Loucy (cell line): ENCODE results near the gene TBC1D1.

Source experiments
- EZH2phosphoT487 ChIP-seq: fragments of 200-600 bp; IDR thresholded peaks from 2 replicates; pipeline ENCODE4 v1.6.1; 2018; ENCODE audit warnings: antibody characterized with exemption, mild to moderate bottlenecking, moderate library complexity, borderline replicate concordance
- TF ChIP-seq, protein P1 (sequence below): fragments of 200-600 bp; sonication (generic); conservative IDR thresholded peaks from 2 replicates; pipeline ENCODE4 v1.5.1; 2014; ENCODE audit warnings: mild to moderate bottlenecking, antibody characterized with exemption, low read length

DNA sequence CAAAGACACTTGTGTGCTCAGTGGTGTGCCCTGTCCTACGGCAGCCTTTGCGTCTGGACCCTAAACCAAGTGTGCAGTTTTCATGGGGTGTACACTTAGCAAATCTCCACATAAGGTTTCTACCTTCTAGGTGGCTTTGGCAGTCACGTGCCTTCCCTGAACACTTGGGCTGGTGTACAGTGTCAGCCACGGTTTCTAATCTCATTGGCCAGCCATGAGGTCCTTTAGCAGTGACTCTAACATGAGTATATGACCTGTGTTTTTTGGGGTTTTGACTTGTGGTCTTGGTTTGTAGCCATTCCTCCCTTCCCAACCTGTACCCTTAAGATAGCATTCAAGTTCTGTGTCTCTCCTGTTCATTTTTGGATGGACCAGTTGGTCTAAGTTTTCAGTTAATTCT, 145.7 kb downstream of the TBC1D1 start:
- TF ChIP-seq, protein P1, sequence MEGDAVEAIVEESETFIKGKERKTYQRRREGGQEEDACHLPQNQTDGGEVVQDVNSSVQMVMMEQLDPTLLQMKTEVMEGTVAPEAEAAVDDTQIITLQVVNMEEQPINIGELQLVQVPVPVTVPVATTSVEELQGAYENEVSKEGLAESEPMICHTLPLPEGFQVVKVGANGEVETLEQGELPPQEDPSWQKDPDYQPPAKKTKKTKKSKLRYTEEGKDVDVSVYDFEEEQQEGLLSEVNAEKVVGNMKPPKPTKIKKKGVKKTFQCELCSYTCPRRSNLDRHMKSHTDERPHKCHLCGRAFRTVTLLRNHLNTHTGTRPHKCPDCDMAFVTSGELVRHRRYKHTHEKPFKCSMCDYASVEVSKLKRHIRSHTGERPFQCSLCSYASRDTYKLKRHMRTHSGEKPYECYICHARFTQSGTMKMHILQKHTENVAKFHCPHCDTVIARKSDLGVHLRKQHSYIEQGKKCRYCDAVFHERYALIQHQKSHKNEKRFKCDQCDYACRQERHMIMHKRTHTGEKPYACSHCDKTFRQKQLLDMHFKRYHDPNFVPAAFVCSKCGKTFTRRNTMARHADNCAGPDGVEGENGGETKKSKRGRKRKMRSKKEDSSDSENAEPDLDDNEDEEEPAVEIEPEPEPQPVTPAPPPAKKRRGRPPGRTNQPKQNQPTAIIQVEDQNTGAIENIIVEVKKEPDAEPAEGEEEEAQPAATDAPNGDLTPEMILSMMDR = no peak
- no peak for TF ChIP-seq EZH2phosphoT487
